NCI-H2196 treated with DMSO at 0.1 percent for 48 hours (cell line): ENCODE measurements around the gene RNF213.
"Not testable (repeated sequence)": the region's sequence is repeated elsewhere in the genome, so short reads cannot be mapped to it uniquely, and the experiment has no call there.

ENCODE experiments used
- DNase-seq: peaks from one replicate; lab custom pipeline; 2025; ENCODE audit not compliant: unreplicated experiment; lab: John Stamatoyannopoulos, UW

The RNF213 gene

DNA sequence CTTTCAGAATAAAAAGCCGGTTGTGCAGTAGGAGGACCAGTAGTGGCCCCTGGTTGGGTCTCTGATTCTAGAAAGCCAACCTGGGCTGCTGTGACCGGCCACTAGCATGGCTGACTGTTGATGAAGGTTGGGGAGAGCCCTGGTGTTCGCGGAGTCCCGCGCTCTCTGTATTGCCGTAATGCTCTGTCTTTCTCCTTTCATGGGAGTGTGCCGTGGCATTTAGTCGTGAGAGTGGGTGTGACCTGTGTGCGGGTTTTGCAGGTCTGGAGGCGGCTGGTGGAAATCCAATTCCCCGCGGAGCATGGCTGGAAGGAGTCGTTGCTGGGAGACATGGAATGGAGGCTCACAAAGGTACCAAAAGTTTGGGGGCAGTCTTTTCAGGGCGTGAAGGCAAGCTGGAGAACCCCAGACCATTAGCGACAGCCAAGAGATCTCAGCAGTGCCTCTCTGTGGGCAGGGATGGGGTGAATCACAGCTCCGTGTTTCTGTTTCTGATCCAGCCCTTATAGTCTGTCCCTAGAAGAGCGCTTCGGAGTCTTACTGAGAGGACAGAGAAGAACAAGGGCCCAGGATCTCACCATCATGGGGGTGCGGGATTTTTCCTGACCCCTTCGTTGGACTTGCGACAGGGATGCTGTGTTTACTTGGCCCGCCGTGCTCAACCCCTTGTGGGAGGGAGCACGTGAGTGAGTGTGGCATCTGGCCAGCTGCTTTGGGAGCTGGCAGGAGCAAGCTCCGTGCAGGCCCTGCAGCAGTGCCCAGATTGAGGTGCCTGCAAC is 56.5 kb downstream of the RNF213 start:
- DNase-seq: no peak

- DNase-seq: no peak
These were observed 57.0 kb downstream of the RNF213 start for GRCh38 chr17:80317706-80317980.

- DNase-seq: no peak
These were observed 57.5 kb downstream of the RNF213 start for GRCh38 chr17:80318166-80318565.

DNA sequence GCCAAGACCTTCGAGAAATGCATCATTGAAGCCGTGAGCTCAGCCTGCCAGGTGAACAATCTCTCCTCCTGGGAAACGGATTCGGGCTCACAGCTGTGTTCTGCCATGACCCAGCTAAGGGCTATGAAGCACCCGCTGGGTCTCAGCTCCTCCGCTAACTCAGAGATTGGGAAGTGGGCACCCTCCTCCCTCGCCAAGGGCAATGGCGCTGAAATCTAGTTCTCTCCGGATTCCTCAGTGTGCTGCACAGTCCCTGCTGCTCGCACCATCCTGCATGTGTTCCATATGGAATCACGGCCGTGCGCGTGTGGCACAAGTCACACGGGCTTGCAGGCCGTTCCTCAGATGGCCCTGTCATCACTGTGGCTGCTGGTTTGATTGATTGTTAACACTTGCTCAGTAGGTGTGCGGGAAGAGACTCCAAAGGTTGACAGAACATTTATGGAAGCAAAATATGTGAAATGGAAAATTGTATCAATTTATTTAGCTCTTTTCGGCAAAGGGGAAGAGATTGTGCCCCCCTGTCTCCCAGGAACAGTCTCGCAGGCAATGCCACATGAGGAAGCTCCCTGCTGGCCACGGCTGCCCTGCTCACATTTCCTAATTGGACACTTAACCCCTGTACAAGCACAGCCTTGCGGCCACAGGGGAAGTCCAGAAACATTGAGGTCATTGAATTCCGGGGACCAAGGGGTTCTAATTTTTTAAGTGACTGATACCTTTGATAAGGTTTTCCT is 58.8 kb downstream of the RNF213 start:
- no peak for DNase-seq

DNA sequence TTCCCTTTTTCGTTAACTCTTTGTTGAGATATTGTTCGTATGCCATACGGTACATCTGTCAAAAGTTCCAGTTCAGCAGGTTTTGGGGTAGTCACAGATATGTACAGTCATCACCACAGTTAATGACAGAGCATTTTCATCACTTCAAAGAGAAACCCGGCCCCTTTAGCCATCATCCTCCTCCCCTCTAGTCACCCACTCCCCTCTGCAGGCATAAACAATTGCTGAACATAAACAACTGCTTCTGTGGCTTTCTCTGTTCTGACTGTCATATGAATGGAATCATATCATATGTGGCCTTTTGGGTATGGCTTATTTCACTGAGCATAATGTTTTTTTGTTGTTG is 59.3 kb downstream of the RNF213 start:
- no peak for DNase-seq

- no peak for DNase-seq
These were observed 59.8 kb downstream of the RNF213 start for GRCh38 chr17:80320496-80320895.

DNA sequence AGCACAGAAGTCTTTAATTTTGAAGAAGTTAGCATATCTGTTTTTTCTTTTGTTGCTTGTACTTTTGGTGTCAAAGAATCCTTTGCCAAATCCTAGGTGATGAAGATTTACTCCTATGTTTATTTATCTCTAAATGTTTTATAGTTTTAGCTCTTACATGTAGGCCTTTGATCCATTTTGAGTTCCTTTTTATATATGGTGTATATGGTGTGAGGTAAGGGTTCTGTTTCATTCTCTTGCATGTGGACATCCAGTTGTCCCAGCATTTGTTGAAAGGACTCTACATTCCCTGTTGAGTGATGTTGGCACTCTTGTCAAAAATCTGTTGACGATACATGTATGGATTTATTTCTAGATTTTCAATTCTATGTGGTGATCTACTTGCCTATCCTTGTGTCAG is 62.2 kb downstream of the RNF213 start:
- DNase-seq: no peak

DNA sequence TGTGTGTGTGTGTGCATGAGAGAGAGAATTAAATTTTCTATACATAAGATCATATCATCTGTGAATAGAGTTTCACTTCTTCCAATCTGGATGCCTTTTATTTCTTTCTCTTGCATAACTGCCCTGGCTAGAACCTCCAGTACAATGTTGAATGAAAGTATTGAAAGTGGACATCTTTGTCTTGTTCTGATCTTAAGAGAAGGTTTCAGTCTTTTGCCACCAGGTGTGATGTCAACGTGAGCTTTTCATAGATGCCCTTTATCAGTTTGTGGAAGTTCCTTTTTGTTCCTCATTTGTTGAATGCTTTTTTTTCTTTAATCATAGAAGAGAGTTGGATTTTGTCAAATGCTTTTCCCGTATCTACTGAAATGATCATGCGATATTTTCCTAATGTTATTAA is 63.3 kb downstream of the RNF213 start:
- no peak for DNase-seq

DNA sequence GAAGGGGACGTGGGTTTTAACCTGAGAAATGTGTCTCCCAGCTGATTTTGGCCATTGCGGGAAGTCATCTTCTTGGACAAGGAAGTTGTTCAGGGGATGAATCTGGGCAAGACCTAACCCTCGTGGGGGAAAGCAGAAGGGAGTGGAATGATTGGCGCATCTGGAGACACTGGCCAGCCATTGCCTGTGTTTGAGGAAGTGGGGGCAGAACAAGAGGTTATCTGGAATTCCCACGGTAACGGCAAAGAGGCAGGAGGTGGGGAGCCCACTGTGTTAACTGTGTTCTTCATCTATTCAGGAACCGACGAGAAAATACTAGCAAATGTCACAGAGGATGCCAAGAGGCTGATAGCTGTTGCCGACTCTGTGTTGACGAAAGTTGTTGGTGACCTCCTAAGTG is 66.9 kb downstream of the RNF213 start:
- no peak for DNase-seq

DNA sequence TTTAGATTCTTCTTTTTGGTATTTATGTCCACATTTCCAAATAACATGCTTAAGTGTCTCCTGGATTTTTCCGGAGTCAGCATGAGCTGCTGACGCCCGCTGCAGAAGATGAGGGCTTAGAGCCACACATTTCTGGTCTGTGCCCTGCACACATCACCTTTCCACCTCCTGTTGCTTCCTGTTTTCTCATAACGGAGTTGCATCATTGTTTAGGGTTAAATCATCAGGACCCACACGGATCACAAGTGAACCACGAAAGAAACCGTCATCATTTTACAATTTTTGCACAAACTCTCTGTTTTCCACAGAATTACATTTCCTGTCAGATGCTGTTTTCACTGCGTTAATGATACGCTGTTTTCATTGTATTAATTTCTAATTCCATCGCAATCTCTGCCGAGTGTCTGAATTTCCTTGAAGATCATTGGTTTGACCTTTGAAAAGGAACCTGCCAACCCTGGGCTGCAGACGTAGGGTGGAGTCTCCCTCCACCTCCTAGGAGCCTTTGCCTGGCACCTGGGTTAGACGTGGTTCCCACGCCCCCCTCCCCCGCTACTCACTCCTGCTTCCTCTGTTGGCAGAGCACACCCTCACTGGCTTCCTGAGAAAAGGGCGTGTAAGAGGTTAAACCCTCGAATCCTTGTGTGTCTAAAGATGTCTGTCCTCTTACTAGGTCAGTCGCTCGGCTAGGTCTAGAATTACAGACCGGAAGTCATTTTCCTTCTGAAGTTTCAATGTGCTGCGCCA is 68.2 kb downstream of the RNF213 start:
- no peak for DNase-seq

DNA sequence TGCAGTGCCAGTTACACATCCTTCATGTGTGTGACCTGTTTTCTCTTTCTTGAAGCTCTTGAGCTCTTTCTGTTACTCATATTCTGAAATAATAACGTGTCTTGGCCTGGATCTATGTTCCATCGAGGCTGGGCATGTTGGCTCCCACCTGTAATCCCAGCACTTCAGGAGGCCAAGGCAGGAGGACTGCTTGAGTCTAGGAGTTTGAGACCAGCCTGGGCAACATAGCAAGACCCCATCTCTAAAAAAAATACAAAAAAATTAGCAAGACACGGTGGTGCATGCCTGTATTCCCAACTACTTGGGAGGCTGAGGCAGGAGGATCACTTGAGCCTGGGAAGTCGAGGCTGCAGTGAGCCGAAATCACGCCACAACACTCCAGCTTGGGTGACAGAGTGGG is 68.8 kb downstream of the RNF213 start:
- not testable (repeated sequence) for DNase-seq

DNA sequence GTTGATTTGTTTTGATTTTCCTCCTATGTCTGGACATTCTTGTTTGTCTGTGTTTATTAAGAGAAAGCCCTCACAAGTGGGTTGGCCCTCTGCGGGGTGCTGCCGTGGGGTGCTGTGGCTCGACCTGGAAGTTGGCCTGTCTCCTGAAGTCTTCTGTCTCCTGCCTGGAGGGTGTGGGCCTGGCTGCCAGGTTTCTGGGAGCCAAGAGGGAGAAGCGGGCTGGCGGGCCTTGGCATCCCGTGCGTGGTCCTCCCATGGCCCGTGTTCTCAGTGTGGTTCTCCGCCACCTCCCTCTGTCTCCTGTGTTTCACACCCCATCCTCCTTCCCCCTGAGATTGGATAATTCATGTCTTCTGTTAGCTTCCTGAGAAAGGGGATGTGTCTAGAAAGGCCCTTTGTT is 69.6 kb downstream of the RNF213 start:
- DNase-seq: no peak

- DNase-seq: not testable (repeated sequence)
These were observed 70.3 kb downstream of the RNF213 start for GRCh38 chr17:80330938-80331337.

GRCh38 chr17:80331820-80332219 is 71.2 kb downstream of the RNF213 start:
- no peak for DNase-seq

DNA sequence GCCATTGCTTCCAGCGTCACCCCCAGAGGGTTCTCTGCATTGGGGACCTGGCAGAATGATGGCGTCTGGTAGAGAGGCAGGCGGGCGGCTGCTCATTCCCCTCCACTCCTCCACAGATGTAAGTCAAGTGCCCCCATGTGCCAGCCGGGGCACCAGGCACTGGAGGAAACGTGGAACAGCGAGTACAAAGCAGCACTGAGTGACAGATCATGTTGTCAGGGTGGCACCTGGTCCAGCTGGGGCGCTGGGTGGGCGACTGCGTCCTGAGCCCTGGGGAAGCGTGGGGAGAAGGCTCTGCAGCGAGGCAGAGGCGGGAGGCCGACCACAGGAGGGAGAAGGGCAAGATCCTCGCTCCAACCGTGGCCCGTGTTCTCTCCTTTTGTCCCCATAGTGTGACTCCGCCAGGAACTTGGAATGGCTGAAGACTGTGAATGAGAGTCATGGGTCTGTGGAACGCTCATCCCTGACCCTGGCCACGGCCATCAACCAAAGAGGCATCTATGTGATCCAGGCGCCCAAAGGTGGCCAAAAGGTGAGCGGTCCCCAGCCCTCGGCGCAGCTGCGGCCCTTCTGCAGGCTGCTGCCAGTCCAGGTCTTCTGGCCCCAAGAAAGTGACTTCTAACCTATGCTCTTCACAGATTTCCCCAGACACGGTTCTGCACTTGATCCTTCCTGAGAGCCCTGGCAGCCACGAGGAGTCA is 76.7 kb downstream of the RNF213 start:
- DNase-seq: no peak

DNA sequence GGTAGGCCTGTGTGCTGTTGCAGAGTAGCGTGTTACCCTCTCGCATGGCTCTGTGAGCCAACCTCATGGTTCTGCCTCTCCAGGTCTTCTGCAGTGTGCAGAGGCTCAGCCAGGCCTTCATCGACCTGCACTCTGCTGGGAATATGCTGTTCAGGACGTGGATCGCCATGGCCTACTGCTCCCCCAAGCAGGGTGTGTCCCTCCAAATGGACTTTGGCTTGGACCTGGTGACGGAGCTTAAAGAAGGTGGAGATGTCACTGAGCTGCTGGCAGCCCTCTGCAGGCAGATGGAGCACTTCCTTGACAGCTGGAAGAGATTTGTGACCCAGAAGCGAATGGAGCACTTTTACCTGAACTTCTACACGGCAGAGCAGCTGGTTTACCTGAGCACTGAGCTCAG is 78.5 kb downstream of the RNF213 start:
- no peak for DNase-seq

DNA sequence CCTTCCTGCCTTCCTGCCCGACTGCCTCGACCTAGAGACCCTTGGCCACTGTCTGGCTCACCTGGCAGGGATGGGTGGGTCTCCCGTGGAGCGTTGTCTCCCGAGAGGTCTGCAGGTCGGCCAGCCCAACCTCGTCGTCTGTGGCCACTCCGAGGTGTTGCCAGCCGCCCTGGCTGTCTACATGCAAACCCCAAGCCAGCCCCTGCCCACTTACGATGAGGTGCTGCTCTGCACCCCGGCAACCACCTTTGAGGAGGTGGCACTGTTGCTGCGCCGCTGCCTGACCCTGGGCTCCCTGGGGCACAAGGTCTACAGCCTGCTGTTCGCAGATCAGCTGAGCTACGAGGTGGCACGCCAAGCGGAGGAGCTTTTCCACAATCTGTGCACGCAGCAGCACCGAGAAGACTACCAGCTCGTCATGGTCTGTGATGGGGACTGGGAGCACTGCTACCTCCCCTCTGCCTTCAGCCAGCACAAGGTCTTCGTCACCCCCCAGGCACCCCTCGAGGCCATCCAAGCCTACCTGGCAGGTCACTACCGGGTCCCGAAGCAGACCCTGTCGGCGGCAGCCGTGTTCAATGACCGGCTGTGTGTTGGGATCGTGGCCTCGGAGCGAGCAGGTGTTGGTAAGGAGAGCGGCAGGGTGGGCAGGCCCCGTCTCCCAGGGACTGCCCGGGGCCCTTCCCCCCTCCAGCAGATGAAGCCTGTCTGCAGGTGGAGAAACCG is 79.2 kb downstream of the RNF213 start:
- DNase-seq: no peak

- no peak for DNase-seq
These were observed 84.7 kb downstream of the RNF213 start for GRCh38 chr17:80345321-80345720.

GRCh38 chr17:80345841-80346497 is 85.3 kb downstream of the RNF213 start:
- DNase-seq: no peak

DNA sequence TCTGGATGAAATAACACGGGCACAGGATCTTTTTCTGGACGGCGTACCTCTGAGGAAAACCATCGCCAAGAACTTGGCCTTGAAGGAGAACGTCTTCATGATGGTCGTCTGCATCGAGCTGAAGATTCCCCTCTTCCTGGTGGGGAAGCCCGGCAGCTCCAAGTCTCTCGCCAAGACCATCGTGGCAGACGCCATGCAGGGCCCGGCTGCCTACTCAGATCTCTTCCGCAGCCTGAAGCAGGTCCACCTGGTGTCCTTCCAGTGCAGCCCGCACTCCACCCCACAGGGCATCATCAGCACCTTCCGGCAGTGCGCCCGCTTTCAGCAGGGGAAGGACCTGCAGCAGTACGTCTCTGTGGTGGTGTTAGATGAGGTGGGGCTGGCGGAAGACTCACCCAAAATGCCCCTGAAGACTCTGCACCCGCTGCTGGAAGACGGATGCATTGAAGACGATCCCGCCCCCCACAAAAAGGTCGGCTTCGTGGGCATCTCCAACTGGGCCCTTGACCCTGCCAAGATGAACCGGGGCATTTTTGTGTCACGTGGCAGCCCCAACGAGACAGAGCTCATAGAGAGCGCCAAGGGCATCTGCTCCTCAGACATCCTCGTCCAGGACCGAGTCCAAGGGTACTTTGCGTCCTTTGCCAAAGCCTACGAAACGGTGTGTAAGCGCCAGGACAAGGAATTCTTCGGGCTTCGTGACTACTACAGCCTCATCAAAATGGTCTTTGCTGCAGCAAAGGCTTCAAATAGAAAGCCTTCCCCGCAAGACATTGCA is 86.0 kb downstream of the RNF213 start:
- no peak for DNase-seq
